ENCODE measurements around the gene CHCT1.

GRCh38 chr17:60445144-60445543 is 22.9 kb downstream of the CHCT1 start:
- TF ChIP-seq CTCF (IDR thresholded peaks at IDR 0.05) (no peak), POLR2A (IDR thresholded peaks at IDR 0.05) (no peak)
